Measurements from ENCODE around the gene DGKH.

GRCh38 chr13:42239161-42239560, 190.7 kb downstream of the DGKH start:
- no peak for TF ChIP-seq CTCF (IDR thresholded peaks at IDR 0.05)
- no peak for TF ChIP-seq EZH2 (IDR thresholded peaks at IDR 0.05)
- no peak for TF ChIP-seq EZH2phosphoT487 (IDR thresholded peaks at IDR 0.05)
